ENCODE data around the gene RSPH1. TPM values are rescaled to one million over a fixed set of nuclear protein-coding genes. Genes with fewer than 3 reads are reported as not detected.

The RSPH1 gene
- total and polyA plus RNA-seq, 2 of the 8 experiments (the other 6 are each of a cell fraction or from before 2014, with no cell fraction given): 0.24 TPM; not detected in 1

DNA sequence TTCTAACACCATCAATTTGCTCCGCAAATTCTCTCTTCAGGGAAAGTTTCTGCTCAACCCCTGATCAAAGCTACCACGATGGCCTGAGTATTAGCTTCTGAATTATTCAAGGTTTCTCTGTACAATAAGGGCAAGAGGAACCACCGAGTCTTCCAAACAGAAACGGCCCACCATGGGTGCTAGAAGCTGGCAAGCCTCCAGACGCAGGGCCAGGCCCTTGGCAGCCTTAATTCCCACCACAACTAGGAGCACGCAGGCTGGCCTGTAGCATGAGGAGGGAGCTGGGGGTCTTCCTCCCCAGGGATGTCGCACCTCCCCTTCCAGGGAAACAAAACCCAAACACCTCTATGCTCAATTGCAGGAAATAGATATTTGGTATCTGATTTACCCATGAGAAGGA lies 11.1 kb downstream of the RSPH1 start:
- no peaks in the 10 kb centered on the region for H3K4me1 ChIP-seq (replicated peaks in 1 of 4; ENCODE audit: control insufficient read depth in 3 of 4, insufficient read depth in 4 of 4, low read length in 3 of 4)
- no peaks in the 10 kb centered on the region; a peak in 1 of 7 replicates for H3K27me3 ChIP-seq (replicated peaks in 1 of 4; ENCODE audit: control insufficient read depth in 3 of 4, extremely low read depth in 1 of 4, insufficient read depth in 3 of 4, low read length in 3 of 4)
- no peak overlapping the region for H2AFZ ChIP-seq (ENCODE audit: low read length)
- H4K8ac ChIP-seq (ENCODE audit: extremely low read depth, insufficient read depth, low read length): no peak overlapping the region
- no peak overlapping the region for H4K5ac ChIP-seq (ENCODE audit: insufficient read length, low read depth, low read length)
- H3K79me2 ChIP-seq (ENCODE audit: control insufficient read depth in 1 of 2, insufficient read depth in 2 of 2, low read length in 2 of 2): no peaks in the 10 kb centered on the region
- H2AK5ac ChIP-seq (ENCODE audit: low read depth, low read length): no peak overlapping the region
- H2BK15ac ChIP-seq (ENCODE audit: low read length): no peak overlapping the region
- no peaks in the 10 kb centered on the region for H3K79me1 ChIP-seq (ENCODE audit: low read depth, low read length)
- H3K14ac ChIP-seq (ENCODE audit: insufficient read length): no peak overlapping the region
- no peak overlapping the region for H3K4ac ChIP-seq (replicated peaks; ENCODE audit: insufficient read length, low read depth, low read length)
- H2BK20ac ChIP-seq (ENCODE audit: low read length): no peak overlapping the region
- FAIRE-seq (no peak), DNase-seq (ENCODE audit: low read depth in 1 of 2, low spot score in 2 of 2) (no peak)
- H3K27ac ChIP-seq (ENCODE audit: low read depth, low read length): no peak overlapping the region
- no peaks in the 10 kb centered on the region for H3K36me3 ChIP-seq (ENCODE audit: control insufficient read depth in 2 of 4, insufficient read depth in 4 of 4, low read length in 3 of 4)
- no peaks in the 10 kb centered on the region for H4K20me1 ChIP-seq (replicated peaks in 1 of 2; ENCODE audit: control insufficient read depth in 1 of 2, insufficient read depth in 2 of 2, low read length in 2 of 2)
- 77% methylated on average over 7 of the region's 7 CpGs; no CpG with 5 or more reads in 1 of the 2 experiments for WGBS, 2 experiments (ENCODE audit: extremely low coverage in 1 of 2, insufficient coverage in 1 of 2, insufficient read length in 1 of 2, insufficient replicate concordance in 2 of 2, low coverage in 1 of 2, low lambda C conversion rate in 2 of 2, missing lambda C conversion rate in 1 of 2)
- H3K18ac ChIP-seq (ENCODE audit: extremely low read depth, low read length): no peak overlapping the region
- H3K4me2 ChIP-seq (ENCODE audit: insufficient read depth in 1 of 2, low read depth in 2 of 2, low read length in 2 of 2): no peak overlapping the region
- H3K23ac ChIP-seq (ENCODE audit: insufficient read length): no peak overlapping the region
- H3K56ac ChIP-seq (replicated peaks; ENCODE audit: insufficient read length, low read depth, low read length): no peak overlapping the region
- no peak overlapping the region for H3K4me3 ChIP-seq (ENCODE audit: extremely low read depth in 1 of 4, insufficient read depth in 2 of 4, low read depth in 3 of 4, low read length in 4 of 4)
- no peak overlapping the region for H2BK5ac ChIP-seq (ENCODE audit: low read depth, low read length)
- POLR2A ChIA-PET (ENCODE audit: partially characterized antibody): no interaction called here
- H3K23me2 ChIP-seq (ENCODE audit: low read depth, low read length): peaks cover 3% of the 10 kb centered on the region; the same call in 1 of the 2 replicates
- H2BK120ac ChIP-seq (replicated peaks; ENCODE audit: low read depth, low read length): no peak overlapping the region
- no peak overlapping the region for H2BK12ac ChIP-seq (ENCODE audit: low read depth, low read length)
- no peaks in the 10 kb centered on the region for H3K9me3 ChIP-seq (ENCODE audit: insufficient read depth in 2 of 2, low read depth in 1 of 2, low read length in 1 of 2)
- CTCF ChIA-PET (ENCODE audit: partially characterized antibody): interaction anchor here (1.1 to 1.2 kb wide), 2 partner anchors 17 to 64 kb away, joined by 3 to 6 read pairs; no protein-coding TSS in a partner anchor
- H4K91ac ChIP-seq (replicated peaks; ENCODE audit: insufficient read length, low read length): no peak overlapping the region
- H3K9ac ChIP-seq (replicated peaks in 1 of 4; ENCODE audit: extremely low read depth in 1 of 4, low read depth in 3 of 4, low read length in 3 of 4): no peak overlapping the region
- no peak for TF ChIP-seq SIN3A (conservative IDR thresholded peaks at IDR 0.05 in 1 of 2, IDR thresholded peaks at IDR 0.05 in 1 of 2; ENCODE audit: low read depth in 1 of 2, low read length in 2 of 2)
- TF ChIP-seq ASH2L (IDR thresholded peaks at IDR 0.05; ENCODE audit: low read length): no peak
- no peak for TF ChIP-seq CBX5 (IDR thresholded peaks at IDR 0.05; ENCODE audit: low read depth, low read length)
- TF ChIP-seq RXRA (IDR thresholded peaks at IDR 0.05; ENCODE audit: insufficient read depth, low read depth, low read length): no peak
- TF ChIP-seq GABPA (IDR thresholded peaks at IDR 0.05; ENCODE audit: borderline replicate concordance, insufficient read depth, low read length): no peak
- TF ChIP-seq ZNF274 (IDR thresholded peaks at IDR 0.05; ENCODE audit: borderline replicate concordance, extremely low read depth, low read length): no peak
- TF ChIP-seq, protein P1, sequence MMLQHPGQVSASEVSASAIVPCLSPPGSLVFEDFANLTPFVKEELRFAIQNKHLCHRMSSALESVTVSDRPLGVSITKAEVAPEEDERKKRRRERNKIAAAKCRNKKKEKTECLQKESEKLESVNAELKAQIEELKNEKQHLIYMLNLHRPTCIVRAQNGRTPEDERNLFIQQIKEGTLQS (IDR thresholded peaks at IDR 0.05; ENCODE audit: insufficient read depth, low read depth, low read length): no peak
- no peak for TF ChIP-seq RAD21 (IDR thresholded peaks at IDR 0.05 in 1 of 2, conservative IDR thresholded peaks at IDR 0.05 in 1 of 2; ENCODE audit: low read depth in 2 of 2, low read length in 2 of 2)
- TF ChIP-seq CHD1 (IDR thresholded peaks at IDR 0.05; ENCODE audit: low read depth, low read length): no peak
- TF ChIP-seq CTBP2 (IDR thresholded peaks at IDR 0.05; ENCODE audit: borderline replicate concordance, insufficient read depth, insufficient read length, low read length): no peak
- TF ChIP-seq TAF7 (optimal IDR thresholded peaks at IDR 0.05; ENCODE audit: borderline replicate concordance, low read depth, low read length): no peak
- no peak for TF ChIP-seq RNF2 (IDR thresholded peaks at IDR 0.05; ENCODE audit: borderline replicate concordance, low read depth, low read length, missing control alignments, poor library complexity, severe bottlenecking)

Data from H1 (cell line).